Hematopoietic multipotent progenitor cell treated with erythropoietin and hydrocortisone succinate and interleukin-3 and kit ligand, for 17 days (in vitro differentiated cells): ENCODE measurements around the gene PLRG1.

Source experiments
- DNase-seq: peaks from one replicate; pipeline ENCODE4 v3.0.0-alpha.2; 2015; ENCODE audit warnings: low spot score

Gene PLRG1

DNA sequence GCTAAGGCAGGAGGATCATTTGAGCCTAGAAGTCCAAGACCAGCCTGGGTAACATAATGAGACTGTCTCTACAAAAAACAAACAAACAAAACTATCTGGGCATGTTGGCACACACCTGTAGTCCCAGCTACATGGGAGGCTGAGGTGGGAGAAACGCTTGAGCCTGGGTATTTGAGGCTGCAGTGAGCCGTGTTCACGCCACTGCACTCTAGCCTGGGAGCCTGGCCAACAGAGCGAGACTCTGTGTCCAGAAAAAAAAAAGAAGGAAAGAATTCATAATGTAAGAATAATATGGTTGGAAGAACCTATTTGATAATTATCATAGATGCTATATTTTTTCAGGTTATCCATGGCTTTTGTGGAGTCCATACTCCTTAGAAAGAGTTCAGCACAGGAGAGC, 32.6 kb downstream of the PLRG1 start:
- DNase-seq = no peak

DNA sequence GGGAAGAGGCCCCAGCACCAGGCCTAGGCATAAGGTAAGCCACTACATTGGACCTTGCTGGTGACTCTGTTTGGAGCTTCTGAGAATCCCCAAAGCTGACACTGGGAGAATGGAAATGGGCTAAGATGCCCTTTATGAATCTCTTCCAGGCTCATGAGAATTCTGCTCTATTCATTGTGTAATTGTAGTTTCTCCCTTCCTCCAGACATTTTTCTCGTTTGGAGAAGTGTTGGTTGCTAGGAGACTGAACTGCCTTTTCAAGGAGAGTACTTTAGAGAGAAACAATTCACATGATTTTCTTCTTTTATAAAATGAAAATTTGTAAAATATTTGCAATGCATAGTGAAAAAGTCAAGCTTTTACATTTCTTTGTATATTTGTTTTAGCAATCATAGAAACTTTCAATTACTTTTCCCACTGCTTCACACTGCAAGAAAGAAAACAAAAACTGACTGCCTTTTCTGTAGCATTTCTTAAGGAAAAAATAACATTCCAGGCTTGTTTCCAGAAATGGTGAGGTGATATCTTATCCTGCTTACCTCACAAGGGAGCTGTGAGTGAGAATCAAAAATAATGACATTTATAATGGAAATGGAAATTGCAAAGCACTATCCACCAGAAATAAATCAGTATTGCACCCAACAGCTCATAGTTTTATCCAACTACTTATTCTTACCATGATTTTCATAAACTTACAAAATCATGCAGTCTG, 33.7 kb downstream of the PLRG1 start:
- no peak for DNase-seq

DNA sequence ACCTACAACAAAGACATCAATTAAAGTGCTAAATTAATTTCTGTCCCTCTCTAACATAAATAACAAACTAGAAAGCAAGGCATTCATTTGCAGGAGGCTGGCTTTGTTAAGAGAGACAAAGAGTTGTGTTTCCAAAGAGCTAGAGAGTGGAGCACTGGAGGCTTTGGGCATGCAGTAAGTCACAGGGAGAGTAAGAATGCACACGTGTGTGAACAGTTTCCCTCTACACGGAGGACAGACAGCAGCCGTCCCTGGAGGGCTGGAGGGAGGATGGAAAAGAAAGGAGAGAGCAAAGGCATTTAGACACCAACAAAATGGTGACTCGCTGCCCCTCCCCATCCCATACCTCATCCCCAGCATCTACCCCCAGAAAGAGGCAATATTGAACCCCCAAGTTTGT, 38.2 kb downstream of the PLRG1 start:
- DNase-seq = no peak

DNA sequence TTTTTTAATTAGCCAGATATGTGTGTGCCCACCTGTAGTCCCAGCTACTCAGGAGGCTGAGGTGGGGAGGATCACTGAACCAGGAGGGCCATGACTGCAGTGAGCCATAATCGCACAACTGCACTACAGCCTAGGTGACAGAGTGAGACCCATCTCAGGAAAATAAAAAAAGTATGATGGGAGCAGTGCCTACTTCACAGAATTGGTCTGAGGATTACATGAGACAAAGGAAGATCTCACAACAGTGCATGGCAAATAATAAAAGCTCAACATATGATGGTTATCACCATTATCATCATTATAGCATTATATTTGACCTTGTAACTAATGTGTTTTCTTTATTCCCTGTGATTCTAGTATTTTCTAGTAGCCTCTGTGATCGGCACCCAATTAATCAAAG, 38.7 kb downstream of the PLRG1 start:
- DNase-seq = no peak

DNA sequence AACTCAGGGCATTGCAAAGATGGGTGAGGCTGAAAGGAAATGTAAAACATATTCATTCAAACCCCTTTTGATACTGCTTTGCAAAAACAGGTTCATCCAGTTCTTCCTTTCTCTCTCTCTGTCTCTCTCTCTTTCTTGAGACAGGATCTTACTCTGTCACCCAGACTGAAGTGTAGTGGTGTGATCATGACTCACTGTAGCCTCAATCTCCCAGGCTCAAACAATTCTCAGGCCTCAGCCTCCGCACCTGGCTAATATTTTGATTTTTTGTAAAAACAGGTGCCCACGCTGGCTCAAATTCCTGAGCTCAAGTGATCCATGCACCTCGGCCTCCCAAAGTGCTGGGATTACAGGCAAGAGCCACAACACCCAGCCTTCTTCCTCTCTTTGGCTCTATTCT, 43.0 kb downstream of the PLRG1 start:
- no peak for DNase-seq

DNA sequence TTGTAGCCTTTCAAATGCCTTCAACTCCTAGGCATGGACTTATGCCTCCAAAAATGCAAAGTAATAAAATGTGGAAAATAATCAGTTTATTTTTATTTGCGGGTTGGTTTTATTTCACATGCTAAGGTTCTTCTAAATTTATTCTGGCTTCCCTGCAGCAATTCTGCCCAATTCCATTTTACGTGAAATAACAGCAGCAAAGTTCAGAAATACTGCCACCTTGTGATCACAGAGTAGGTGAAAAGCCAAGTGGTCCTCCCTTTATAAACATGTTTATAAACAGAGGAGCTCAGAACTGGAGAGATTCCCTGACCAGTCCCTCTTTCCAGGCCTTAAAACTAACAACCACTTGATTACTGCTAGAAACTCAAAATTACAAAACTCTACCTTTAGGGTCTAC, 43.9 kb downstream of the PLRG1 start:
- DNase-seq = no peak

DNA sequence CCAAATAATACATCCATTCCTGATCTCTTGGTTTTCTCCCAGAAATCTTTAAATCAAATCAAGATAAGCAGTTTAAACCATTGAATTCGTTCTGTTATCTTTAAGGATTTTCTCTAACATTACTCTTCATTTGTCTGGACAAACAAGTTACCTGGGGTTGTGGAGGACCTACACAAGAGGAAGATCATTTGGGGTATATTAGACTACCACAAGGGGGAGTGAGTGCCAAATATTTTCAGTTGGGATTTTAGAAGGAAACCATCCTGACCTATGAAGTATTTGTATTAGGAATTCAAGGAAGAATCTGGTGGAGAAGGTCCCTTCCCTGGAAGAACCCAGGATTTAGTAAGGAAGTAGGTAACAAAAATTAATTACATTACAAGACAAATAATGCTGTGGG, 46.6 kb downstream of the PLRG1 start:
- peak; percentile 6 for DNase-seq

DNA sequence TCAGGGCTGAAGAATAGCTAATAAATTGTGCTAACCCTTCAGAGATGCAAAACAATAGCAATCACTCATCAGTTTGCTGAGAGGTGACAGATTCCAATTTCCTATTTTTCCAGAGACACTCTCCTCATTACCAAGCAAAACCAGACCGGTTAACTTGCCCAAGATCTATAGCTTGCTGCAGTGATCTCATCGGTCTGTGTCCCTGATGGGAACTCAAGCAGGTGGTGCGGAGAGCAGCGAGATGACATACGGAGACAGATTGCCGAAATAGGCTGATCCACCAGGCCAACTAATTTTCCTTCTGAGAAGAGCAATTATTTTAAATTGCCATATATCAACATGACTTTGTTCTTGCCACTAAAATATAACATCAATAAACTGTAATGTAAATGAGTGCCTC, 48.1 kb downstream of the PLRG1 start:
- DNase-seq = no peak

DNA sequence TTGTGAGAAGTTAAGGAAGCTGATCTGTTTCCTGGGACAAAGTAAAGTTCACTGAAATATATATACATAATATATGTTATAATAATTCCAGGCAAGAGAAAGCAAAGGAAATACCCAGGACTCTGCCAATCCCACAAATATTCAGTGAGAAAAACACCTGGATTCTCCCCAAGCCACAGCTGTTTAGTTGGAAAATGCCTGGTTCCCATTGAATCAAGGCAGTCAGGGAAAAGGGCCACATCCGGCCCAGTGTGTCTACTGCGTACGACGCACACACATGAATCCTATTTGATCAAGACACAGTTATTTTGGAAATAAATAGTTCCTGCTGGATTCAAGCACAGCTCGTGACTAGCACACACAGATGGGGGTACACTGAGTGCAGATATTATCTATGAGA, 52.3 kb downstream of the PLRG1 start:
- DNase-seq = no peak

DNA sequence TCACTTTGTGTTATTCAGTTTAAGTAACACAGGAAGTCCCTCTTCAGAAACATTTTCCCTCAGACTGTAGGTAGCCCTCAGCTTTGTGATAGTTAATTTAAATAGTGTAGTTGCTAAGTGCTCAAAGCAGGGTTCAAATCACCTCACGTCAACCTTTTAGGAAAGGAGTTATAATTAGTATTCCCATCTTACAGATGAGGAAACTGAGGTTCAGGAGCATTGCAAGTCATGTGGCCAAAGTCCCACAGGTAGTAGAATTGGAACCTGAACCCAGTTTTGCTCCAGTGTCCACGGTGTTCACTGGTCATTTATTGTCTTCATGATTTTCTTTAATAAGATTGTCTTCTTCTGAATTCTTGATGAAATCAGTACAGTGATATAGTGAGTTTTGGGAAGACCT, 54.3 kb downstream of the PLRG1 start:
- DNase-seq = no peak

DNA sequence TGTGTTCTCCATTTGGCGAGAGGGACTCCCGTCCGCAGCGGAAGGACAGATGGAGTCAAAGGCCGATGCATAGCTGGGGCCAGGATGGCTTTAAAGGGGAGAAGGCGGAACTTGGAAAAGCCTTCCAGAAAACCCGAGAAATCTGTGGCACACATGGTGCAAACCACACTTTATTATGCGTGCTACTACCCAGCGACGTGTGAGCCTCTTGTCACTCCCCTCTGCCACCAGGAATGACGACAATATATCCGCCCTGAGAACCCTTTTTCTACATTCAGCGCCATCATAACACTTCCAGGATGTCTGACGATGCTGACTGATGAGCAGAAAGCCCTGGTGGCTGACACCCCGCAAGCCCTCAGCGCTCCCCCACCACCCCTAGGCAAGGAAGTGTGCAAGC, 57.9 kb downstream of the PLRG1 start:
- no peak for DNase-seq

DNA sequence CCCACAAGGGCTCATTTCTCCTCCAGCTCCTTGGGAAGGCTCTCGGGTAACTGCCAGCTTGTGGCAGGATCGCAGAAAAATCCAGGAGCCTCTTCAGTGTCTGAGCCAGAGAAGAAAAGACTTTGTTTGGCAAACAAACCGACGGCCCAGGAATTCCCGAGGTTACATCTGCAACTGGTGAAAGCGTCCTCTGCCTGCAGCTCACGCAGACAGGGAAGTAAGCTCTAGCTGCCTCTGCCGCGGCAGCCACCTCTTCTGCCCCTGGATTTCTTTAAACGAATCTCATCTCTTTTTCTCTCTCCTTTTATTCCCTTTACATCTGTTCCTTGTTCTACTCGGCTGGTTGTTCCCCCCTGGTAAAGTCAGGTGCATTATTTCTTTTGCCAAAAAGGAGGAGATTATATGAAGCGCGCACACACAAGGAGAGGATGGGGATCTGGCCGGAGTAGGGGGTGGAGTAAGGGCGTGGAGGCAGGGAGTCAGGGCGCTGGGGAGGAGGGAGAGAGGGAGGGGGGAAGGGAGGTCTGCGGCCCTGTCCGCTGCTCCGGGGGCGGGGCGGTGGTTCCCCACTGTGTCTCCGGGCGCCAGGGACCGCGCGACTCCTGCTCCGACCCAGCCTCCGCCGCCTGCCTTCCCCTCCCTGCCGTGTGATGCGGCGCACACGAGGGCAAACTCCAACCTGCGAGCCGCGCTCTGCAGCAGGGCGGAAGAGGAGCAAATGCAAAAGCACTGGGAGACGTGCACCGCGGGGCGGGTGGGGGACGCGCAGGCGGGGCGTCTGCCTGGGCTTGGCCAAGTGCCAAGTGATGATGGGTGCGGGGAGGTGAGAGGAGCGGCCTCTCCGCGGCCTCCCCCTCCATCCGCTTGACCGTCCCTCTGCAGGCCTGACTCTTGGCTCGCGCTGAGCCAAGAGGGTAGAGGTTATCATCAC, 58.6 kb downstream of the PLRG1 start, which contains the start of gene DCHS2:
Gene DCHS2, minus strand, starts transcription at position 459 of the 931 bp plus-strand sequence. Its CDS starts 444 bp downstream, at position 15.
- DNase-seq = no peak

DNA sequence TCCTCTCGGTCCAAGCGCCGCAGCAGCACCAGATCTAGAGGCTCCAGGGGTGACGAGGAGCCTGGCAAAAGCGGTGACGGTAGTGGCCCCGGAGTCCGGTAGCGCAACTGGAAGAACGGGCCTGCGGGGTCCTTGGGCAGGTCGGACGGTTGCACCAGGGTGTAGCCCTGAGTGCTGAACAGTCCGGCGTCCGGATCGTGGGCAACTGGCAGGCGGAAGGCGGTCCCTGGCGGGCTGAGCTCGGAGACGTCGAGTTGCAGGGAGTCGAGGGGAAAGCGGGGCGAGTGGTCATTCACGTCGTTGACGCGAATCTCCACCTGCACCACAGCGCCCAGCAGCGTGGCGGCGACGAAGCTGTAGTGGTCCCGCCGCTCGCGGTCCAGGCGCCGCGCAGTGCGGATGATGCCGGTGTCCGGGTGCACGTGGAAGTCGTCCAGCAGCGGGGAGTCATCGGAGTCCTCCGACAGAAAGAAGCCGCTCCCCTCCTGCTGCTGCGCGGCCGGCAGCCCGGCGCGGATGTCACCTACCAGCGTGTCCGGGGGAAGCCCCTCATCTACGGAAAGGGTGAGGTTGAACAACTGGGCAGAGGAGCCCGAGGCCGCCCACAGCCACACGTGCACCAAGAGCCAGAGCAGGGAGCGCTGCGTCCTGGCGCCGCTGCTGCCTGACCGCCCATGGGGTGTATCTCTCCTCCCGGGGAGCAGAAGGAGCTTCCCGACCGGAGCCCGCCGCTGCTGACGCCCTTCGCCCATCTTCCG, 59.4 kb downstream of the PLRG1 start:
- DNase-seq = no peak

DNA sequence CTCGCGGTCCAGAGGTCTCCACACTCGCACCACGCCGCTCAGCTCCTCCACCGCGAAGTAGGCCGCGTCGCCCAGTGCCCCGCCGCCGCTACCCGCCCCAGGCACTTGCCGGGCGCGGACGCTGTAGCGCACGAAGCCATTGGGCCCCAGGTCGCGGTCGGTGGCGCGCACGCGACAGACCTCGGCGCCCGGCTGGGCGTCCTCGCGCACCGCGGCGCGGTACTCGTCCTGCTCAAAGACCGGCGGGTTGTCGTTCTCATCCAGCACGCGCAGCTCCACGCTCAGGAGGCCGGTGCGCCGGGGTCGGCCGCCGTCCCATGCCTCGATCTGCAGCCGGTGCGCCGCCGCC, 60.0 kb downstream of the PLRG1 start:
- DNase-seq = no peak

DNA sequence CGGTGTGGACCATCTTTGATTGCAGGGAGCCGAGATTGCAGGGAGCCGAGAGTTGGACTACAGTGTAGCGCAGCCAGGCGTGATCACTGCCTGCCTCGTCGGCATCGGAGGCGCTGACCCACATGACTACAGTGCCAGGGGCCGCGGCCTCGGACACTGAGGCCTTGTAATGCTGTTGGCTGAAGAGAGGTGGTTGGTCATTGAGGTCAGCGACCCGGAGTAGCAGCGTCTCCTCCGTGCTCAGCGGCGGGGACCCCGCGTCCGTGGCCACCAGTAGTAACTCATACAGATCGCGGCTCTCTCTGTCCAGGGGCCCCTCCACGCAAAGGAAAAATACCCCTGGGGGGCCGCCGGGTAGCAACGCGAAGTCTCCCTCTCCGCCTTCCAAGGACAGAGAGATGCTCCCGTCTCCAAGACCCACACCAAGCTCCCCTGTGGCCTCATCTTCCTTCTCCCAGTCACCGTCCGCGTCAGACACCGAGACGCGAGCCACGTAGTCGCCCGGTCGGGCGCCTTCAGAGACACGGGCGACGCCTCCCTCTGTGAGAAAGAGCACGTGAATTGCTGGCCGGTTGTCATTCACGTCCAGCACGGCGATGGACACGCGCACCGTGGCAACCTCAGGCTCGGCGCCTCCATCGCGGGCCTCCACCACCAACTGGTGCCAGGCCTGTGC, 60.5 kb downstream of the PLRG1 start:
- no peak for DNase-seq

DNA sequence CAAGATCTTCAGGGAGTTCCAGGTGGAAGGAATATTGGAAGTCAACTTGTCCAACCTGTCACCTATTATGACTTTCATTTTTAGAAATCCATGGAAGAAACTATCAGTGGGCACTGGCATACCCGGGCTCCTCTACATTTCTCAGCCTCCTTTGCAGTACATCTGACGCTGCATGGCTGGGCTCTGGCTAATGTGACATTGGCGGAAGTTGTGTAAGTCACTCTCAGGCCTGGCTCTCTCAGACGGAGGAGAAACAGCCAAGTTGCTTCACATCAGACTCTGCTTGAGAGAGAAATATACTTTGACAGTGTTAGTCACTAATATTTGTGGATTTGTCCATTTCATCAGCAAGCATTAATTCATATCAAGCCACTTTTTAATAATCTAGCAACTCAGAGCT, 63.1 kb downstream of the PLRG1 start:
- DNase-seq = no peak

DNA sequence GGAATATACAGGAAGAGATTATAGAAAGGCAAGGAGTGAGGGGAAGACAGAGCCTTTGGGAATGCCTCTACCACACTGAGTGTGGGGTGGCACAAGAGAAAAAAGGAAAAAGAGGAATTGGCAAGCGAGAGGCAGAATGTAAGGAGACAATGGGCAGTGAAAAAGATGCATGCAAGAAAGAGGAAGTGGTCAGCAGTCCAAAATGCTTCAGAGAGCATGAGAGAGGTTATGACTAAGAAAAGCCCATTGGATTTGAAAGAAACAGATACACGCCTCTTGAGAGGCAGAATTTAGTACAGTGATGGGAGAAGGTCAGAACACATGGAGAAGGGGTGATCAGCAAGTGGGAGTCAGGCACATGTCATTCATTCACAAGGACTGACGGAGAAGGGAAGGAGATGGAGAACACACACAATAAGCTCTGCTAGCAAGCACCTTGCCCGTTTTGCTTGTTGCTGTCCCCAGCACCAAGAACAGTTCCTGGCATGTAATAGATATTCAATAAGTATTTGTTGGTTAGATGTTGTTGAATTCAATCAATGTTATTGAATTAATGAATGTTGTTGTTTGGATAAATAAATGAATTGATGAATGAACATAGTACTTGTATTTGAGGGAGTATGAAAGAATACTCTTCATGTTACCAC, 65.0 kb downstream of the PLRG1 start:
- no peak for DNase-seq
